T1000 (cell line): ENCODE results near the gene WNT4.

Experiments used
- DNase-seq: peaks from one replicate; lab custom pipeline; 2025; ENCODE audit warnings: mixed read lengths; lab: John Stamatoyannopoulos, UW

Gene WNT4

DNA sequence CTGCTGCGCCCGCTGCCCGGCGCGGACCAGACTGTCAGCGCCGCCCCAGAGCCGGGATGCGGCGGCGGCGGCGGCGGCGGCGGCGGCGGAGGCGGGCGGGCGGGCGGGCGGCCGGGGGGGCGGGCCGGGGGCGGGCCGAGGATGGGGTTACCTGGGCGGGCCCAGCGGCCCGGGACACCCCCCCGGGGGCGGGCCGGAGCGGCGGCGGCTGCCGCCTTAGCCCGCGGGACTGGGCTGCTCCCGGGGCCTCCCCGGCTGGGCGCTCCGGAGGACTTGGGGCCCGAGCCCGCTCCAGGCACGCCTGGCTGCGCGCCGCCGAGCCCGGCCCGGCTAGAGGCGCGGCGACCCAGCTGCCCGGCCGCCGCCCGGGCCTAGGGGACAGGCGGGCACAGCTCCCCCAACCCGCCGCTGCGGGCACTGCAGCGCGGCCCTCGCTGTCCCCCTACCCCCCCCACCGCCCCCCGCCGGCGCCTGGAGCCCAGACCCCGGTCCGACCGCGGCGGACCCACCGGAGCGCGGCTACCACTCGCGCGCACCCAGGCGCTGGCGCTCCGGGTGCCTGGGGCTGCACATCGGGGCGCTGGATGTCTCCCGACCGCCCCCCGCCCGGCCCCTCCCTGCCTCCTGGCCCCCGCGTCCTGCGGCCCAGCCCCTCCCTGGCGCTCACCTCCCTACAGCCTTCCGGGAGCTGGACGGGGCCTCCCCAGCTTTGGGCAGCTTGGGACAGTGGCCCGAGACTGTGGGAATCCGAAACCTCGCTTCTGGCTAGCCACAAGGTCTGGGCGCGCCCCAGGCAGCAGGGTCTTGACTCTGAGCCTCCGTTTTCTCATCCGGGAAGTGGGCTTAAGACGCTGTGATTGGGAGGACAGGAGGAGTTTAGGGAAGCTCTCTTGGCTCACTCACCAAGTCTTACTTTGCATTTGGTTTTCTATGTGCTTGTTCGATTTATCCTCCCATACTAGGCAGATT, at the start of gene WNT4:
WNT4 (minus strand) TSS at position 33 of the 969 bp plus-strand sequence. CDS start 175 bp downstream, outside the sequence.
- DNase-seq: no peak

- no peak for DNase-seq
Observed at GRCh38 chr1:22190731-22191130, 47.8 kb upstream of the WNT4 start.

DNA sequence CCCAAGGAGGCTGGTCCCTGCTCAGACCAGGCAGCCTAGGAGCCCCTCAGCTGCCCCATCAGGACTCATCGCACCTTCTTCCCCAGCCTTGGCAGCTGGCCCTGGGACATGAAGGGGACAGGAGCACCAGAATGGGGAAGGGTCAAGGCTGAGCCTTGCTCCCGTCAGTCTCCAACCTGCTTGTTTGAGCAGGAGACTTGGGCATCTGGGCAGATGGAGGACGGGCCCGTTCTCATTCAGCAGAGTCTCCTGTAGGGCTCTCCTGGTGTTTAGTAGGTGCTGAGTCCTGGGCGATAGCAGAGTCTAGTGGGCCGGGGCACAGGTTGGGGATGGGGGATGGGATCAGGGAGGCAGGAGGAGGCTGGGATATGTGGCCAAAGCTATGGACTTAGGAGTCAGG, 47.4 kb upstream of the WNT4 start:
- no peak for DNase-seq

- no peak for DNase-seq
Observed at GRCh38 chr1:22189619-22190018, 46.7 kb upstream of the WNT4 start.

DNA sequence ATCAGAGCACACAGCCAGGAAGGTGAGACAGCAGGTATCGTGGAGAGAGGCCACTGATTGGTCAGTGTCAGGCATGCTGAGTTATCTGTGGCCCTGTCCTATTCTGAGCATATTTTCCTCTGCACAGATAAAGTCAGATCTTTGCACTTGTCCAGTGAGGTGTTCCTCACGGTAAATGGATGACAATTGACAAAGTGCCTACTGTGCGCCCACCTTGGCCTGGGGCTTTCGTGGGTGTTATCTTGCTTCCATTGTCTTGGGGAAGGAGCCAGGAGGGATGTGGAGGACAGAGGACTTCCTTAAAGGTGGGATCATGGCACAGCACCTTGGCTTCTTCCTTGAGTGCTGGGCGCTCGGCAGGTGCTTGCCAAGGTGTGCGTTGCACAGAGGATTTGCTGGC, 46.0 kb upstream of the WNT4 start:
- DNase-seq: no peak

GRCh38 chr1:22188436-22188835, 45.5 kb upstream of the WNT4 start:
- DNase-seq: no peak

DNA sequence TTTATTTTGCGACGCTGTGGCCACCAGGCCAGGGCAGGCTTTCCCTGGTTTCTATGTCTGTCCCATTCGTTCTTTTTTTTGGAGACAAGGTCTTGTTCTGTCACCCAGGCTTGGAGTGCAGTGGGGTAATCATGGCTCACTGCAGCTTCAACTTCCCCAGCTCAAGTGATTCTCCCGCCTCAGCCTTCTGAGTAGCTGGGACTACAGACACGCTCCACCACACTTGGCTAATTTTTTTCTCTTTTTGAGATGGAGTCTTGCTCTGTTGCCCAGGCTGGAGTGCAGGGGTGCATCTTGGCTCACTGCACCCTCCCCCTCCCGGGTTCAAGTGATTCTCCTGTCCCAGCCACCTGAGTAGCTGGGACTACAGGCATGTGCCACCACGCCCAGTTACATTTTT, 43.4 kb upstream of the WNT4 start:
- no peak for DNase-seq

- no peak for DNase-seq
Observed at GRCh38 chr1:22184892-22185612, 42.2 kb upstream of the WNT4 start.

DNA sequence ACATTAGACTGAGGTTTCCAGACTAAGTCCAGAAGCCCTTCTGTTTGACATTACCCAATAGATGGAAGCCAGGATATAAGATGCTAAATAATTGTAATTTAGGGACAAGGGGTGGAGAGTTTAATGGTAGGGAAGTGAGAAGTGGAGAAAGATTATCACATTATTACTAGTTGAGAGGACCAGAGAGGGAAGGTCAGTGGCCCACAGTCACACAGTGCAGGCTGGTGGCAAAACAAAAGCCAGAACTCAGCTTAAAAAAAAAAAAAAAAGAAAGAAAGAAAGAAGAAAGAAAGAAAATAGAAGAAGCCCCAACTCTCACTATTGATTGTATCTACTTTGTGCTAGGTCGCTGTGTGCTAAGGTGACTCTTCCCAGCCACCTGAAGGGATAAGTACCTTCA, 41.6 kb upstream of the WNT4 start:
- DNase-seq: no peak

DNA sequence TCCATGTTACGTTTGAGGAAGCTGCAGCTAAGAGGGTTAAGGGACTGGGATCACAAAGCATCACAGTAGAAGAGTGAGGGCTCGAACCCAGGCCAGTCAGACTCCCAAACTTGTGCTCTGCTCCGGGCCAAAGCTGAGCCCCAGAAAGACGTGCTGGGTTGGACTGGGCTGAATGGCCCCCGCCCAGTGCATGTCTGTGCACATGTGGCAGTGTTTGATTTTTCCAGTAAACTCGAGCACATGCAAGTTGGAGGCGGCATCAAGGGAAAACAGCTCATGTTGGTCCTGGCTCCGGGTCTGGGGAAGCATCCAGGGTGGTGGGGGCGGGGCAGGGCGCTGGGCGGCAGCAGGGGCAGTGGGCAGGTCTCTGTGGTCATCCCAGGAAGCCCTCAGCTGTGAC, 39.8 kb upstream of the WNT4 start:
- no peak for DNase-seq

GRCh38 chr1:22179197-22179803, 36.4 kb upstream of the WNT4 start:
- no peak for DNase-seq

- no peak for DNase-seq
Observed at GRCh38 chr1:22177354-22178003, 34.6 kb upstream of the WNT4 start.

DNA sequence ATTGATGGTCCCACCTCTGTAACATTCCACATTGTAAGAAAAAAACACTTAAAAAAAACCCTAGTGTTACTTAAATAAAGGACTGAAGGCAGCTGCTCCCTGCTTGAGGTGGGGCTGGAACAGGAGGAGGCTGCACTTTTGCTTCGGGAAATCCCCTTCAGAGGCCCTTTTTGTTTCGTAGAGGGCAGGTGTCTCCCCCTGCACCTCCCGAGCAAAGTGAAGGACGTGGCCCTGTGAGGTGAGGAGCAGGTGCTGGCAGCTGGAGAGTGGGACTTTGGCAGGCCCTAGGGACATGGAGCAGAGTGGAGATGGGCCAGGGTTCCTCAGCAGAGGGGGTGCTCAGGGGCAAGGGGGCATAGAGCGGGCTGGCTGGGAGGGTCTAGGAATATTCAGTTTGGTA, 33.4 kb upstream of the WNT4 start:
- DNase-seq: no peak

GRCh38 chr1:22174446-22175220, 31.7 kb upstream of the WNT4 start:
- no peak for DNase-seq

GRCh38 chr1:22171951-22172715, 29.2 kb upstream of the WNT4 start:
- no peak for DNase-seq

- DNase-seq: no peak
Observed at GRCh38 chr1:22169816-22170215, 26.9 kb upstream of the WNT4 start.

GRCh38 chr1:22168412-22168973, 25.6 kb upstream of the WNT4 start:
- DNase-seq: no peak

- DNase-seq: no peak
Observed at GRCh38 chr1:22166439-22166838, 23.5 kb upstream of the WNT4 start.

DNA sequence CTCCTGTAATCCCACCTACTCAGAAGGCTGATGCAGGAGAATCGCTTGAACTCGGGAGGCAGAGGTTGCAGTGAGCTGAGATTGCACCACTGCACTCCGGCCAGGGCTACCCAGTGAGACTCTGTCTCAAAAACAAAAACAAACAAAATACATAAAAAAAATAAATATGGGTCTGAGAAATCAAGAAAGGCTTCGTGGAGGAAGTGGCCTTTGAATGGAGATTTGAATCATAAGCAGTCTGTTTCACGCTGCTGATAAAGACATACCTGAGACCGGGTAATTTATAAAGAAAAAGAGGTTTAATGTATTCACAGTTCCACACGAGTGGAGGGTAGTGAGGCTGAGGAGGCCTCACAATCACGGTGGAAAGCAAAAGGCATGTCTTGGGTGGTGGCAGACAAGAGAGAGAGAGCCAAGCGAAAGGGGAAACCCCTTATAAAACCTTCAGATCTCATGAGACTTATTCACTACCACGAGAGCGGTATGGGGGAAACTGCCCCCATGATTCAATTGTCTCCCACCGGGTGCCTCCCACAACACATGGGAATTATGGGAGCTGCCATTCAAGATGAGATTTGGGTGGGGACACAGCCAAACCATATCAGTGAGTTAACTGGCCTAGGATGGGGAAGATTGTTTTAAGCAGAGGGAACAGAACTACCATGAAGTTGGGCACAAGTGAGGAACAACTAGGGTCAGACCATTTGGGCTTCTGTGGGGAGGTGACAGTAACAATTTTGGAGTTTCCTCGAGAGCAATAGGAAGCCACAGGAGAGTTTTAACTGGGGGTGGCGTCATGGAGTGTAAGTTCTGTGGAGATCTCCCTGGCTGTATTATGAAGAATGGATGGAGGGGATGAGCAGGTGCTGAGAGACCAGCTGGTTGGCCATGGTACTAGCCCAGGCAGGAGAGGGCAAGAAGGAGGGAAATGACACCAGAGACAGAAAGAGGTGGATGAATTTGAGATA, 22.2 kb upstream of the WNT4 start:
- DNase-seq: no peak
